ENCODE measurements around the gene PDE11A. TPM values are rescaled to one million over a fixed set of nuclear protein-coding genes. Genes with fewer than 3 reads are reported as not detected.

The PDE11A gene
- total RNA-seq = 1 to 10 TPM in 2 of 3 donors, under 1 TPM in 1; 0.96 to 2.3 (median 2.2) TPM

- intact Hi-C loops (cut with DNase I; ENCODE audit: low total_unique reads) = no loop called here
- H3K36me3 ChIP-seq = no peaks in the 10 kb centered on the region
- peak within 1 kb of the TSS; percentile 36 to 65 (median 54) for H3K4me3 ChIP-seq
- DNase-seq (ENCODE audit: low spot score in 2 of 2) = peak; percentile 78 to 87
- no peaks in the 10 kb centered on the region for H3K27me3 ChIP-seq
- TF ChIP-seq CTCF (IDR thresholded peaks at IDR 0.05) (no peak), POLR2AphosphoS5 (IDR thresholded peaks at IDR 0.05) (peak; percentile 21 to 30 (median 25))
- peak within 1 kb of the TSS; percentile 75 to 83 for H3K27ac ChIP-seq
- no peaks in the 10 kb centered on the region for H3K4me1 ChIP-seq
- H3K9me3 ChIP-seq = no peaks in the 10 kb centered on the region
These were observed at the start of gene PDE11A for GRCh38 chr2:178072383-178073301. Gene PDE11A (minus strand): TSS chr2:178072777. CDS start chr2:178072437, 340 bp downstream.

GRCh38 chr2:178119179-178119922 is 46.8 kb upstream of the PDE11A start:
- Histone ChIP-seq H3K4me1 (no peaks in the 10 kb centered on the region), H3K9me3 (no peaks in the 10 kb centered on the region), H3K27me3 (no peaks in the 10 kb centered on the region), H3K36me3 (no peaks in the 10 kb centered on the region), H3K4me3 (no peak overlapping the region), H3K27ac (no peak overlapping the region)
- TF ChIP-seq POLR2A (IDR thresholded peaks at IDR 0.05) (no peak), CTCF (IDR thresholded peaks at IDR 0.05) (no peak), POLR2AphosphoS5 (IDR thresholded peaks at IDR 0.05) (no peak)
- intact Hi-C loops (cut with DNase I; ENCODE audit: low total_unique reads) = no loop called here
- no peak for DNase-seq (ENCODE audit: low spot score in 2 of 2)

GRCh38 chr2:178117725-178118124 is 45.1 kb upstream of the PDE11A start:
- no peak for TF ChIP-seq POLR2A (IDR thresholded peaks at IDR 0.05)
- TF ChIP-seq POLR2AphosphoS5 (IDR thresholded peaks at IDR 0.05) = no peak
- TF ChIP-seq CTCF (IDR thresholded peaks at IDR 0.05) = no peak
- no peaks in the 10 kb centered on the region for H3K9me3 ChIP-seq
- intact Hi-C loops (cut with DNase I; ENCODE audit: low total_unique reads) = no loop called here
- H3K27ac ChIP-seq = no peak overlapping the region
- no peaks in the 10 kb centered on the region for H3K36me3 ChIP-seq
- H3K4me3 ChIP-seq = no peak overlapping the region
- DNase-seq (ENCODE audit: low spot score in 2 of 2) = no peak
- H3K4me1 ChIP-seq = no peaks in the 10 kb centered on the region
- no peaks in the 10 kb centered on the region for H3K27me3 ChIP-seq

GRCh38 chr2:178115271-178115670 is 42.7 kb upstream of the PDE11A start:
- Histone ChIP-seq H3K27ac (no peak overlapping the region), H3K36me3 (no peaks in the 10 kb centered on the region), H3K27me3 (no peaks in the 10 kb centered on the region), H3K9me3 (no peaks in the 10 kb centered on the region), H3K4me1 (no peaks in the 10 kb centered on the region), H3K4me3 (no peak overlapping the region)
- intact Hi-C loops (cut with DNase I; ENCODE audit: low total_unique reads) = no loop called here
- no peak for DNase-seq (ENCODE audit: low spot score in 2 of 2)
- TF ChIP-seq POLR2A (IDR thresholded peaks at IDR 0.05) = no peak
- no peak for TF ChIP-seq POLR2AphosphoS5 (IDR thresholded peaks at IDR 0.05)
- TF ChIP-seq CTCF (IDR thresholded peaks at IDR 0.05) = no peak

GRCh38 chr2:178114462-178114861 is 41.9 kb upstream of the PDE11A start:
- Histone ChIP-seq H3K27me3 (no peaks in the 10 kb centered on the region), H3K36me3 (no peaks in the 10 kb centered on the region), H3K4me3 (no peak overlapping the region), H3K27ac (no peak overlapping the region), H3K9me3 (no peaks in the 10 kb centered on the region), H3K4me1 (no peaks in the 10 kb centered on the region)
- DNase-seq (ENCODE audit: low spot score in 2 of 2) = no peak
- no peak for TF ChIP-seq POLR2AphosphoS5 (IDR thresholded peaks at IDR 0.05)
- TF ChIP-seq CTCF (IDR thresholded peaks at IDR 0.05) = no peak
- no peak for TF ChIP-seq POLR2A (IDR thresholded peaks at IDR 0.05)
- intact Hi-C loops (cut with DNase I; ENCODE audit: low total_unique reads) = no loop called here
